DND-41 (cell line): ENCODE results near the gene SEMA4B.

Experiments
- EZH2 ChIP-seq: IDR thresholded peaks from 3 replicates; pipeline ENCODE4 v1.6.1; 2012; ENCODE audit warnings: borderline replicate concordance, low read depth, mild to moderate bottlenecking, moderate library complexity, low read length, inconsistent platforms; ENCODE audit not compliant: severe bottlenecking
- TF ChIP-seq, protein P1 (sequence below): IDR thresholded peaks from 2 replicates; pipeline ENCODE4 v1.5.1; 2012; ENCODE audit warnings: borderline replicate concordance, low read length, moderate library complexity, mild to moderate bottlenecking; ENCODE audit not compliant: poor library complexity, severe bottlenecking; ENCODE audit errors: extremely low read depth

DNA sequence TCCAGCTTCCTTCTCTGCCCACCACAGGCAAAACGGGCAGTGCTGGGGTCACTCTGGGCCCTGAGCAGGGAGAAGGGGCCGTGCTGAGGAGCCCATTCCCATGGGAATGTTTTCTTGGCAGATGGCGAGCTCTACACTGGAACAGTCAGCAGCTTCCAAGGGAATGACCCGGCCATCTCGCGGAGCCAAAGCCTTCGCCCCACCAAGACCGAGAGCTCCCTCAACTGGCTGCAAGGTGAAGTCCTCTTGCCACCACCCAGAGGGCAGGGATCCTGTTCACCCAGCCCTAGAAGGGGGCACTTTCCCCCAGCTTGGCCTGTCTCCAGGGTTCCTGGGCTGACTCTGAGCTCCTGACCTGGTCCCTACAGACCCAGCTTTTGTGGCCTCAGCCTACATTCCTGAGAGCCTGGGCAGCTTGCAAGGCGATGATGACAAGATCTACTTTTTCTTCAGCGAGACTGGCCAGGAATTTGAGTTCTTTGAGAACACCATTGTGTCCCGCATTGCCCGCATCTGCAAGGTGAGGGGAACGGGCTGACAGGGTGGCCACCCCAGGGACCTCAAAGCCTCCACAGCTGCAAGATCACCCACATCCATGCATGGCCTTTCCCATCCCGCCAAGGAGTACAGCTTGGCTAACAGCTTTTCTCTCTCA is 20.2 kb downstream of the SEMA4B start:
- TF ChIP-seq, protein P1, sequence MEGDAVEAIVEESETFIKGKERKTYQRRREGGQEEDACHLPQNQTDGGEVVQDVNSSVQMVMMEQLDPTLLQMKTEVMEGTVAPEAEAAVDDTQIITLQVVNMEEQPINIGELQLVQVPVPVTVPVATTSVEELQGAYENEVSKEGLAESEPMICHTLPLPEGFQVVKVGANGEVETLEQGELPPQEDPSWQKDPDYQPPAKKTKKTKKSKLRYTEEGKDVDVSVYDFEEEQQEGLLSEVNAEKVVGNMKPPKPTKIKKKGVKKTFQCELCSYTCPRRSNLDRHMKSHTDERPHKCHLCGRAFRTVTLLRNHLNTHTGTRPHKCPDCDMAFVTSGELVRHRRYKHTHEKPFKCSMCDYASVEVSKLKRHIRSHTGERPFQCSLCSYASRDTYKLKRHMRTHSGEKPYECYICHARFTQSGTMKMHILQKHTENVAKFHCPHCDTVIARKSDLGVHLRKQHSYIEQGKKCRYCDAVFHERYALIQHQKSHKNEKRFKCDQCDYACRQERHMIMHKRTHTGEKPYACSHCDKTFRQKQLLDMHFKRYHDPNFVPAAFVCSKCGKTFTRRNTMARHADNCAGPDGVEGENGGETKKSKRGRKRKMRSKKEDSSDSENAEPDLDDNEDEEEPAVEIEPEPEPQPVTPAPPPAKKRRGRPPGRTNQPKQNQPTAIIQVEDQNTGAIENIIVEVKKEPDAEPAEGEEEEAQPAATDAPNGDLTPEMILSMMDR = peak; percentile 62
- TF ChIP-seq EZH2 = no peak
